ENCODE data around the gene ARMC7.

The ARMC7 gene

DNA sequence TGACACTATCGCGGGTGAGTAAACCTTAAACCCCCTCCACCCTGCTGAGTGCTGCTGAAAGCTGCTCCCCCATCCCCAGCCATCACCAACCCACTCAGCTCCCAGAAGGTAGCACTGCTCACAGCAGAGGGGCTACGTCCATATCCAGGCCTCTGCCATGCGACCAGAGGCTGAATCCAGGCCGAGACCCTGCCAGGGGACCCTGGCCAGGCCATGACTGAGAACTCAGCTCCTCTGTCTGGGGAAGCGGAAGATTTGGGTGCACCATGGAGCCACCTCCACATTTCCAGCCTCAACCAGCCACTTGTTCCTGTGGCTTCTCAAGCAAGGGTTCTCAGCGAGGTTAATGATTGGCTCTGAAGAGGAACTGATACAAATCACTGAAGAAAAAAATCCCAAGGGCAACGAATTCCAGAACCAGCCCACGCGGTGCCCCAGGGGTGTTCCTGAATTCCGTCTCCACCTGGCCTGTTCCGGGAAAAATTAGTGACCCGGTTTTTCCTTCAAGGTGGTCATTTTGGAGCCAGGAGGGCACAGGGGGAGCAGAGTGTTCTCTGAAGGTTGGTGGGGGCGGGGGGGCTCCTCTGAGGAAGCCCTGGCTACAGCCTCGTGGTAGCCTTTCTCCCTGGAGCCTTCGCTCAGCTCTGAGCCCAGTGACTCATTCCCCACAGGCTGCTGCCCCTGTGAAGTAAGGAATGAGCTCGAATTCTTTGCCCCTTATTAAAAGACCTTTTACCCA, 31.3 kb upstream of the ARMC7 start:
- peak; percentile 91 for DNase-seq (ENCODE audit: low read depth)

DNA sequence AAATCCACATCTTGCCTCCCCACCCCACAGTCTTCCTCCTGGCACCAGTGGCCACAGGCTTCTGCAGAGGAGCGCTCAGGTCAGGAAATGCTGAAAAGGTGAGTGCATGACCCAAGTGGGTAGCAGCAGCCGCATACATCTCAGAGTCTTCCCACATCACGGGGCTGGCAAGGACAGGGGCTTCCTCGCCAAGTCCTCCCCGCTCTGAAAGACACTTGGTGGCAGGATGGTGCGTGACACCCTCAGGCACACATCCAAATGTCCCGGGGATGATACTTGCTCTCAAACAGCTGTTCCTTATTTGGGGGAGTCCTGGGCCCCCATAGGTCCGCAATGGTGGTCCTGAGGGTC, 30.8 kb upstream of the ARMC7 start:
- DNase-seq (ENCODE audit: low read depth) = no peak

DNA sequence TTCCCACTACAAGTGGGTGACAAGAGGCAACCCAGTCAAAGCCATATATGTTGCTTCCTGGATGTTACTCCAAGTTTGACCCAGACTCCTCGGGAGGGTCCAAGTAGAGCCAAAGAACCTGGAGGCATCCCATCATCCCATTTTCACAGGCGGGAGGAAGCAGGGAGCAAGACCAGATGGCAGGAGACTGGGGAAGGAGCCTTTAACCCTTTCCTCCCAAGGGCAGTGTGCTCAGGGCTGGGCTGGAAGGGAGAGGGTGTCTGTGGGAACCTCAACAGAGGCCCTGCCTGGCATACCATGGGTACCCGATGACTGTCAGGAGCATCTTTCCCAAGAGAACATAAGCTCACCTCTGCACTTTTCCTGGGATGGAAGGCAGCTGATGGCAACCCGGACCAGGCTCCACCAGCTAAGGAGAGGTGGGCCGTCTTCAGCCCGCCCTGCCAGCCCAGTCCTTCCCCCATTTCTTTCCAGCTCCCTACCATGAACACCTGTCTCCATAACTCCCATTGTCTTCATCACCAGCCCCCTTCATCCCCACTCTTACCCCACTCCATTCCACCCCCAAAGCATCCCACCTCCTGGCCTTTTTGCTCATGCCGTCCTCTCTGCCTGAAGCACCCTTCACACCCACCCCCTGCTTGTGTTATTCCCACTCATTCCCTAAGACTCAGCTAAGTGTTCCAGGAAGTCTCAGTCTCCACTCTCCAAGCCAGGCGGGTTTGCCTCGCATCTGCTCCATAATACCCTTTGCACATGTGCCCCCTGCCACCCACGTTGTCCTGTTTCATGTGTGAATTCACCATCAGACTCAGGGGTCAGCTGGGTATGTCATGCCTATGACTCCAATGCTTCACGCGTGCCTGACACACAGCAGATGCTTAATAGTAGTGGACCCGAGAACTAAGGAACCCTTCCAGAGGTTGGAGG, 27.9 kb upstream of the ARMC7 start:
- no peak for DNase-seq (ENCODE audit: low read depth)

DNA sequence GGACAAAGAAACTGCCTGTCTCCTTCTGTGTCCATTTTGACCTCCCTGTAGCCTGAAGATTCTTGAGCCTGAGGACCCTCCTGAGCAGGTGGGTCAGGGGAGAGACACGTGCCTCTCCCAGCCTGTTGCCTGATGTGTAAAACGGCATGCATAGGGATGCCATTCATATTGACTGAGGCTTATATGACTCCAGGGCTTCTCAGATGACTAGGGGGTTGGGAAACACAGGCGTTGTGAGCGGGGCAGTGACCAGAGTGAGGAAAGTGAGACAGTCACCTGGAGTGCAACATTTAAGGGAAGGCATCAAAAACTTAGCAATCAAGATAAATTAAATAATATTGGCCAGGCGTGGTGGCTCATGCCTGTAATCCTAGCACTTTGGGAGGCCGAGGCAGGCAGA, 27.1 kb upstream of the ARMC7 start:
- DNase-seq (ENCODE audit: low read depth) = no peak

DNA sequence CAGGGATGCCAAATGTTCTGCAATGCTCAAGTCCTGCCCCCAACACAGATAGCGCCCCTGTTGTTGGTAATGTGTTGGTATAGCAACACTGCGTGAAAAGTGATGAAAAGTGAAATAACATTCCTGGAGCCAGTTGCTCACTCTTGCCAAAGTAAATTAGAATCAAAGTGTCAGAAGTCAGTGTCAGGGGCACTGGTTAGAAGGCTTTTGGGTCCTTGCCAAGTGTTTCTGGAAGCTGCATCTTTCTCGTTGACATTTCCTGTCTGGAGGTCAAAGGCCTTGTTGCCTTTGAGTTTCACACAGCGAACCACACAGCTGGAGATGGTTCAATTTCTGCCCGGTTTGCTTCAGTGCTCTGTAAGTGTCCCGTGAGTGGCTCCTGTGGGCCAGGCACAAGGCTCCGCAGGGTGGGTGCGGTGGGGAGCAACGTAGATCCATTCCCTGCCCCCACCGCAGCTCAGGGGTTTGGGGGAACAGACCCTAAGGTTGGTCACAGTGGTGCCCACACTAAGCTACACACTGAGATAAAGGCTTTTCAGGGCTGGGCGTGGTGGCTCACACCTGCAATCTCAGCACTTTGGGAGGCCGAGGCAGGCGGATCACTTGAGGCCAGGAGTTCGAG, 25.6 kb upstream of the ARMC7 start:
- DNase-seq (ENCODE audit: low read depth) = peak; percentile 44

DNA sequence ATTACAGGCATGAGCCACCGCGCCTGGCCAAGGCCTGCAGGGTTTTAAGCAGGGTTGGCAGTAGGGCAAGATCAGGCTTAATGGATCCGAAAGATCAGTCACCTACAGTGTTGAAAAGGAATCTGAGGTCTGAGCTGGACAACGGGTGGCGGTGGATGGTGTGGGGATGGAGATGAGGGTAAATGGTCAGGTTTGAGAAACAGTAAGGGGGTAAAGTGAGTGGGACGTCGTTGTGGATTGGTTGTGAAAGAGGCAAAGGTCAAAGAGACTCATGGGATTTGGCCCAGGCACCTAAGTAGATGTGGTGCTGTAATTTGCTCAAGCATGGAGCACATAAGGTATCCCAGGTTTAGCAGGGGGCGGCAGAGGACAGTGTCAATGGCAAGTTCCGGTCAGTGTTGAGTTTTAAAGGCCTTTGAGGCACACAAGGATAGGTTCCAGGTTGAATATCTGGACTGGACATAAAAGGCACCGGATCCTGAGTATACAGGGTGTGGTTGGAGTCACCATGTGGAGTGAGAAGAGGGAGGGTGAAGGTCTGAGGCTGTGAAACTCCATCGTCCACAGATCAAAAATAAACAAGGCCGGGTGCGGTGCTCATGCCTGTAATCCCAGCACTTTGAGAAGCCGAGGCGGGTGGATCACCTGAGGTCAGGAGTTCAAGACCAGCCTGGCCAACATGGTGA, 23.1 kb upstream of the ARMC7 start:
- no peak for DNase-seq (ENCODE audit: low read depth)

DNA sequence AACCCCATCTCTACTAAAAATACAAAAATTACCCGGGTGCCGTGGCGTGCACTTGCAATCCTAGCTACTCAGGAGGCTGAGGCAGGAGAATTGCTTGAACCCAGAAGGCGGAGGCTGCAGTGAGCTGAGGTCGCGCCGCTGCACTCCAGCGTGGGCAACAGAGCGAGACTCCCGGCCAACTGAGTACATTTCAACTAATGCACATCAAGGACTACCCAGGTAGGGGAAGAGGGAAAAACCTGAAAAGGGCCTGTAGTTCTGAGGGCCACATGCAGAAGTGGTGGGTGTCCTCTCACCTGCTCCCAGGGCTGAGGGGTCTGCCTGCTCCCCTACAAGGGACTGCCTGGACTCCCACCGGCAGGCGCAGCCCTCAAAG, 22.6 kb upstream of the ARMC7 start:
- DNase-seq (ENCODE audit: low read depth) = no peak

DNA sequence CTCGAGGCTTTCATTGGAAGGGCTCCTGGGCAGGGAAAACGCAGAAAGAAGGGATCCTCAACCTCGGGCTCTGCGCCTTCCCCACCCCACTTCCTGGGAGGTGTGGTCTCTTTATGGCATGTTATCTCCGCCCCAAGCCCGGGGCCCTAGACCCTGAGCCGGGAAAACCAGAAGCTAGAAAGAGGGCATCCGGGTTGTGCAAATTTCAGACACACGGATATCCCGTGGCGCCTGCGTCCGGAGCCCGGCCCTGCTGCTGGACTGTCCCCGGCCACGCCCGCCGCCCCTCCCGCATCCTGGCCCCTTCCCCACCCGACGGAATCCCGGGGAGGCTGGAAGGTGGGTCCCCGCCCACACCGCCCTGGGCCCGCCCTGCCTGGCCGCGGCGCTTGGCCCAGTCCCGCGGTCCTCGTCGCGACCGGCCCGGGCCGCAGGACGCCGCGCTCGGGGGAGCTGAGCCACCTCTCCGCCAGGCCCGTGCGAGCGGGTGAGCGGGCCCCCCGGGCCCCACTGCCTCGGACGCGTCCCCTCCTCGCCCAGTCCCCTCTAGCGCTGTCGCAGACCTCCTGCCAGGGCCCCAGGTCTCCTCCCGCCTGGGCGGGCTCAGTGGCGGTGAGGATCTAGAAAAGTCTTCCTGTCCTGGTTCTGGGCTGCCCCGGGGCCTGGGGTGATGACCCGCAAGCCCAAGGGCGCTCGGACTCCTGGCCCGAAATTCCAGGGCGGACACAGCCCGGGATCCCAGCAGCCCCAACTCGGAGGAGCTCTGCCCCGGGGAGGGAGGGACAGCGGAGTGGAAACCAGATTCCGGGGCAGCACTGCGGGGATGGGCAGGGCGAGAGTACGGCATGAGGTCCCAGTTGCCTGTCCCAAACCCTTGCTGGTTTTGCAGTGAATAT, 22.0 kb upstream of the ARMC7 start, which contains the start of gene SLC16A5:
SLC16A5 (plus strand) TSS at position 397 of the 896 bp plus-strand sequence. CDS start 5,683 bp downstream, outside the sequence.
- DNase-seq (ENCODE audit: low read depth) = peak; percentile 97

DNA sequence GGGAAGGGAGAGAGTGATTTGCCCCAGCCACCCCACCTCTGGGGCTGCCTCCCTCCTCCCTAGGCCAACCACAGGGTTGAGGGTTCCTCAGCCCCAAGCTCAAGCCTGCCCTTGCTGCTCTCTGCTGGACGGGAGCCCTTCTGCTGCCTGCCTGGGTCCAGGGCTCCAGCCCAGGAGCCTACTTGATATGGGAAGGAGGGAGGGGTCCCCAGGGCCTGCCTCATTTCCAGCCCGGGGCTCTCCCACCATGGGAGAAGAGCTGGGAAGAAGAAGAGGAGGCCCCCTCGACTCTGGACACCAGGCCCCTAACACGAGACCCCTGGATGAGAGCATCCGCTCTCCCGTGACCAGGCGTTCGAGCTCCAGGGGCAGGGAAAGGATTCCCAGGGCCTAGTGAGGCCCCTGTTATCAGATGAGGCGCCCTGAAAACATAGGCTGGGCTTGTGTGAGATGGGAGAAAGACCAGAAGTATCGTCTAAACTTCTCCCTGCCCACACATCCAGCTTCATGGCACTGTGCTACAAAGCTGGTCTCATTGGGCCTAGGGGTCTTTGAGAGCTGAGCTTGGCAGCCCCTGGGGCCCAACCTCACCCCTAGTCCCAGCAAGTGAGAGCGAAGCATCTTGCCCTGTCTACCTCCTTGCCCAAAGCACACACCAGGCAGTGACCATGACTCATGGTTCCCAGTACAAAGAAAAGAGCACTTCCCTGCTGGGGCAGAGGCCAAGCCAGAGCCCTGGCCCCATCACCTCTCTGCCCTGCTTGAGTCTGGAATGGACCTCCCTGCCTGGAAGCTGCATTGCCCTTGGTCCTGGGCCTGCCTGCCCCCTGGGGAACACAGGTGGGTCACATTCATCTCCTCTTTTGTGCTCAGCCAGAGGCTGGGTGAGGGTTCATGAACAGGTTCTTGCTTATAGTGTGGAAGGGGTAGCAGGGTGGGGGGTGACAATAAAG, 21.0 kb upstream of the ARMC7 start:
- DNase-seq (ENCODE audit: low read depth) = peak; percentile 64

DNA sequence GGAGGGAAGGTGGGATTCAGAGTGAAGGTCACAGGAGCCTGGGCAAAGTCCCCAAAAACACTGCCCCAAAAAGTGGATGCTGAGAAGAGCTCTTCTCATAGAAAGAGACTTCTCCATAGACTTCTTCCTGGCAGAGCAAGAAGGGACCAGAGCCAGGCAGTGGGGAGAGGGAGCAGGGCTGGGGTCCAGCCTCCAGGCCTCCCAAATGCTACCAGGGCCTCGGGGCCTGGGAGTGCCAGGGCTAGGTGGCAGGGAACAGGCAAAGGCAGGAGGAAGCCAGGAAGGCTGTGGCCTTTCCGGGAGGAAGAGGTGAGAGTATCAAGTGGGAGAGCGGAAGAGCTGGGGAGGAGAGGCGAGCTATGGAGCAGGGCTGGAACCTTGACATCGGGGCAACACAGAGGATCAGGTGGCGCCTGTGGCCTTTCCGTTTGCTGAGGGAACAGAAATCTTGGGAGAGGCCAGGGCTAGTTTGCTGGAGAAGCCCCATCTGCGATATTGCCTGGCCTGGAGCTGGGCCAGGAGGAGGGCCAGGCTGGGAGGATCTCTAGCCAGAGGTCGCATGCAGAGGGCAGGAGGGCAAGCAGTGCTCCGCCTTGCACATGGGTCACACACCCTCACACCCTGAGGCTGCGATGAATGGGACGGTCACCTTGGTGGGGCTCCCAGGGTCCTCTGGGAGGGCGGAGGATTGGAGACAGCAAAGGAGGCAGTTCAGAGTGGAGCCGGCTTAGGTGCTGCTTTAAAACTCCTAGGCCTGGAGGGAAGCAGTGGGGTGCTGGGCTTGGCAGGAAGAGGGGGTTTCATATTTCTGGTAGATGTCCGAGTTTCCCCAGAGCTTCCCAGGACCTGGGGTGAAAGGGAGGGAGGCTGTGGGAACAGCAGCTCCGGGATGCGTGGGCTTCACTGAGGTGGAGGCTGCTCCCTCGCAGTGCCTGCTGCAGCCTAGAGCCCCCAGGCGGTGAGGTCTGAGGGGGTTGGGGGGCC, 18.6 kb upstream of the ARMC7 start:
- no peak for DNase-seq (ENCODE audit: low read depth)

DNA sequence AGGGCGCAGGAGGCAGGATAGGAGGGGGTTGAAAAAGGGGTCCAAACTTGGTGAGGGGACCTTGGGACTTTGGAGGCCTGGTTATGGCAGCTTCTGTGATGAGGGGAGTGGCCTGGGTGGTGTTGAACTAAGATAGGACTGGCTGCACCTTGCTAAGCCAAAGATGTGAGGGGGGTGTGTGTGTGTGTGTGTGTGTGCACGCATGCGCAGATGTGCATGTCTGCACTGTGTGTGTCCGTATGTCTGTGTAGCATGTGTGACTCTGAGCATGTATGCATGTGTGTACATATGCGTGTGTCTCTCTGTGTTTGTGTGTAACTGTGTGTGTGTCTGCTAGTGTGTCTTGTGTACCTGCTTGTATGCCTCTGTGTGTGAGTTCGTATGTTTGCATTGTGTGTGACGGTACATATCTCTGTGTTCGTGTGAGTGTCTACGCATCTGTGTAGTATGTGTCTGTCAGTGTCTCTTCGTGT, 17.9 kb upstream of the ARMC7 start:
- no peak for DNase-seq (ENCODE audit: low read depth)

DNA sequence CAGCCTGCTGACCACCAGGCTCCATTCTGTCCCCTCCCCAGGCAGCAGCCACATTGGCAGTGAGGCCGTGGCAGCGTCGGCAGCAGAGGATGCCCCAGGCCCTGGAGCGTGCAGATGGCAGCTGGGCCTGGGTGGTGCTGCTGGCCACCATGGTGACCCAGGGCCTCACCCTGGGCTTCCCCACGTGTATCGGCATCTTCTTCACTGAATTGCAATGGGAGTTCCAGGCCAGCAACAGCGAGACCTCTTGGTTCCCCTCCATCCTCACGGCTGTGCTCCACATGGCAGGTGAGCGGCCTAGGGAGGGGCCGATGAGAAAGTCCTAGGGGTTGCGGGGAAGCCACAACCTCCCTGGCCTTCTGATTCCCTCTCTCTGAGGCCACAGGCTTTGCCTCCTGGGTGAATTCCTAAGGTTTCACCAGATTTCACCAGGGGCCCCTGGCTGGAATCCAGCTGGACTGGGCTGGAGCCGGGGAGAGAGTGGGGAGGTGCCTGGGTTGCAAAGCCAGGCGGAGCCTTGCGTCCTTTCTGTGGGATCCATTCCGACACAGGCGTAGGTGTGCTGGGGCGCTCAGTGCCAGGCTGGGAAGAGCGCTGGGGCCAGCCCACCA, 16.1 kb upstream of the ARMC7 start:
- no peak for DNase-seq (ENCODE audit: low read depth)

DNA sequence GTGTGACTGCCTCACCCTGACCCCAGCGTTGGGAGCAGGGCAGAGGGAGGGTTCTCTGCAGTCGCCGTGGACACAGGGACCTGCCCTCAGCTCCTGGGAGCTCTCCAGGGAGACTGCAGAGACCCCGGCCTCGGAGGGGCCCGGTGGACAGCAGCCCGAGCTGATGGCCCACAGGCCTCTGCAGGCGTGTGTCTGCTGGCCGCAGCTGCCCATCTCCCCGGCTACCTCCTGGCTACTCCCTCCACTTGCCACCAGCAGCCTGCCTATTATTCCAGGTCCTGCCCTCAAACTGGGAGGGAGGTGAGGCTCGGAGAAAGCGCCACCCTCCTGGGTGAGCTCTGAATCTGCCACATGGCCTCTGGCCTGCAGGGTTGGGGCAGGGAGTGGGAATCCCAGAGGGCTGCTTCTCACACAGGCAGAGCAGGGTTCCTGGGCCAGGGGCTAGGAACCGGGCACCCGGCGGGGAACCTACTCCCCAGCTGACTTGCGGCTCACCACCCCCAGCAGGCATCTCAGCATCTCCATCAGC, 14.8 kb upstream of the ARMC7 start:
- no peak for DNase-seq (ENCODE audit: low read depth)

DNA sequence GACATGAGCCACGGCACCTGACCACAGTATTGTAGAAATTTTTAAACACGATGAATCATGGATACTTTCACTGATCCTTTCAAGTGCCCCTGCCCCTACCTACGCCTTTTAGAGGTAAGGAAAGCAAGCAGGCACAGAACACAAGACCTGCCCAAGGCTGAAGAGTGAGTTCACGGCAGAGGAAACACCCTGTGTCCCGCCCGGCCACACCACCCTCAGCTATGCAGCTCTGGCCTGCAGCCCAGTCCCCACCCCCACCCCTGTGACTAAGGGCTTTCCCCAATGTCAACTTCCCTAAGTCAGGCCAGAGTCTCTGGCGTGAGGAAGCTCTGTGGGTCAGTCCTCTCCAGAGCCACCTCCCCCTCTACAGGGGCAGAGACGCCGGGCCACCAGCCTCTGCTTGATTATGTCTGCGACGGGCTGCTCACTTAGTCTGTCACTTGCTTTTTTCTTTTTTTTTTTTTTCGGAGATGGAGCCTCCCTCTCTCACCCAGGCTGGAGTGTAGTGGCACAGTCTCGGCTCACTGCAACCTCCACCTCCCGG, 13.6 kb upstream of the ARMC7 start:
- peak; percentile 88 for DNase-seq (ENCODE audit: low read depth)

DNA sequence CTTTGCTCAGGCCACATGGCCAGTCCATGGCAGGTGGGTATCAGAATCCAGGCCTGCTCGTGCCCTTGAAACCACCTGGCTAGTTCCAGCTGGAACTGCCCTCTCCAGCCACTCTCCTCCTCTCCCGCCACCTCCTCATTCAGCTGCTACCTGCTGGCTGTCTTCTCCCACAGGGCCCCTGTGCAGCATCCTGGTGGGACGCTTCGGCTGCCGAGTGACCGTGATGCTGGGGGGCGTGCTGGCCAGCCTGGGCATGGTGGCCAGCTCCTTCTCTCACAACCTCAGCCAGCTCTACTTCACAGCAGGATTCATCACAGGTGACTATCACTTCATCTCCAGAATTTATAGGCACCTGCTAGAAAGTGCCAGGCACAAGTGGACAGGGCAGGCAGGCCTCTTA, 11.9 kb upstream of the ARMC7 start:
- no peak for DNase-seq (ENCODE audit: low read depth)

DNA sequence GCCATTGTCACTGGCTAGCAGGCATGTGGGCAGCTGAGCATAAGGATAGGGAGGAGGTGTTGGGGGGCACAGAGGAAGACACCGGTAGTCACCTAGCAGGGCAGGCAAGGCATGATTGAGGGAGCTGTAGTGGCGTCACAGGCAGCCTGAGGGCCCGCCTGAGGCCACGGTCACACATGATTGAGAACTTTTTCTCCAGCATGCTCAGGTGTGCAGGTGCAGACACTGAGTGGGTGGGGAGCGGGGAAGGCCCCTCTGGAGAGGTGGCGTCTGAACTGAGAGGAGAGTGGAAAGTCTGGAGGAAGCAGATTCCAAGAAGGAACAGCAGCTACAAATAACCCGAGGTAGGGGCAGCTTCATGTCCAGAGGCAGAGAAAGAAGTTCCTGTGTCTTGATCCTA, 10.9 kb upstream of the ARMC7 start:
- DNase-seq (ENCODE audit: low read depth) = no peak

DNA sequence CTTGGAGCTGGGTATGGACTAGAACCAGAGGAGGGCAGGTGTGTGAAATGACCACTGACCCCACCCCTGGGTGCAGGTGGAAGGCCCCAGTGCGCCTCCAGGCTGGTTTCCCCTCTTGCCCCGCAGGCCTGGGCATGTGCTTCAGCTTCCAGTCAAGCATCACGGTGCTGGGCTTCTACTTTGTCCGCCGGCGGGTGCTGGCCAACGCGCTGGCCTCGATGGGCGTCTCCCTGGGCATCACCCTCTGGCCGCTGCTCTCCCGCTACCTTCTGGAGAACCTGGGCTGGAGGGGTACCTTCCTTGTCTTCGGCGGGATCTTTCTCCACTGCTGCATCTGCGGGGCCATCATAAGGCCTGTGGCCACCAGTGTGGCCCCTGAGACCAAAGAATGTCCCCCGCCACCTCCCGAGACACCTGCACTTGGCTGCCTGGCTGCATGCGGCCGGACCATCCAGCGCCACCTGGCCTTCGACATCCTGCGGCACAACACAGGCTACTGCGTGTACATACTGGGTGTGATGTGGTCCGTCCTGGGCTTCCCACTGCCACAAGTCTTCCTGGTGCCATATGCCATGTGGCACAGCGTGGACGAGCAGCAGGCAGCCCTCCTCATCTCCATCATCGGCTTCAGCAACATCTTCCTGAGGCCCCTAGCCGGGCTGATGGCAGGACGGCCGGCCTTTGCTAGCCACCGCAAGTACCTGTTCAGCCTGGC, 9.7 kb upstream of the ARMC7 start:
- DNase-seq (ENCODE audit: low read depth) = no peak

Data from EH (cell line).